ENCODE data around the gene ARL2.
A peak's percentile ranks its signal among the peaks of the same experiment; 100 is the strongest.
"Not testable (repeated sequence)": the region's sequence is repeated elsewhere in the genome, so short reads cannot be mapped to it uniquely, and the experiment has no call there.

Gene ARL2

DNA sequence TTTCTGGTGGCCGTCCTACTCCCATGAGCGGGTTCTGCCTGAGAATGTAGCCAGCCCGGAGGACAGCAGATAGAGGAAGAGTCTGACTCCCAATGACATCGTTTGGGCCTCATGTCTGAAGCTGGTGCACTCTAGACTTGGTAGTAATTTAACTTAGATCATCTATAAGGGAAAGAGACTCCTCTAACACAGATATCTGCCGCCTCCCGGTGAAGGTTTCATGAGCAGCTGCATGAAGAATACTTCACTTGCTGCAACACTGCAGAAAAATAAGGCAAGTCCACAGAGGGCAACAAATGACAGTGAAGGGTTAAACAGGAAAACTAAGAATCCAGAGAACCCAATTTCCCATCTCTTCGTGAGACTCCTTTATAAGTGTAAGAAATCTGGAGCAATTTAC lies 5.9 kb upstream of the ARL2 start:
- no peak for DNase-seq (ENCODE audit: low spot score)

DNA sequence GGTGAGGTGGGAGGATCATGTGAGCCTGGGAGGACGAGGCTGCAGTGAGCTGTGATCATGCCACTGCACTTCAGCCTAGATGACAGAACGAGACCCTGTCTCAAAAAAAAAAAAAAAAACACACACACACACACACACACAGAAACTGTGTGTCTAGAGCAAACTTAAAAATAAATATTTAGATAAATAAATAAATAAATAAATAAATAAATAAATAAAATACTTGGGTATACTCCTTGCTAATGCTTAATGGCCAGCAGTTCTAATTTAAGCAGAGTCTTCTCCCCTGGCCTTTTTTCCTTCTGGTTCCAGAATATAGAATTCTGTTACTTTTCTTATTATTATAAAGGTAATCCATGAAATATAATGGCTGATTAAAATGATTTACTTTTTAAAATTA lies 5.1 kb upstream of the ARL2 start:
- no peak for DNase-seq (ENCODE audit: low spot score)

DNA sequence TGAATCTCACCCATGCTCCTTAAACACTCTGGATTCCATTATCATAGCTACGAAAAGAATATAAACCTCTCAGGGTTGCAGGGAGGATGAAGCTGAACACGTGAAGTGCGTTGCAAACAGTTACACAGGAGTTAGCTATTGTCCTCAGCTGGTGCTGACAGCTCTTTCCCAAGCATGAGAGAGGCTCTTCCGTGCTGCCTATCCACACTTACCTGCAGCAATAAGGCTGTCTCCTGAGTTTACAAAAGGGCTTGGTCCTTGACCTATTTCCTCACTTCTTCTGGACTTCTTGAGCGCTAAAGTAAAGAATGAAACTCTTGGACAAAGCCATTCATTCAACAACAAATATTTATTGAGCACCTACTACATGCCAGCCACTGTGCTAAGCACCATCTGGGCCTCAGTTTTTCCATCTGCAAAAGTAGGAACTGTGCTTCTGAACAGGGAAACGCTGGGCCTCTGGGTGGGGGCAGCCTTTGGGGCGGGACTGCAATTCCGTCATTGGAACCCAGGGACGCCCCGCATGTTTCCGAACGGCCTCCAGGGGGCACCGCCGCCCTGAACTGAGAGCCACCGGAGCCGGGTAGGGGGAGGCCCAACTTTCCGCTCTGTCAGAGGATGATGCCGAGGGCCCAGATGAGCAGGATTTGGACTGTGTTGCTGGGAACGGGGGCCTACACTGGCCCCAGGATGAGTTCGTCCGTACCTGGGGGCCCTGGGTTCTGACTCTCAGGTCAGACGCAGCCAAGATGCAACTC lies 651 bp upstream of the ARL2 start:
- DNase-seq (ENCODE audit: low spot score), result peak; percentile 92

DNA sequence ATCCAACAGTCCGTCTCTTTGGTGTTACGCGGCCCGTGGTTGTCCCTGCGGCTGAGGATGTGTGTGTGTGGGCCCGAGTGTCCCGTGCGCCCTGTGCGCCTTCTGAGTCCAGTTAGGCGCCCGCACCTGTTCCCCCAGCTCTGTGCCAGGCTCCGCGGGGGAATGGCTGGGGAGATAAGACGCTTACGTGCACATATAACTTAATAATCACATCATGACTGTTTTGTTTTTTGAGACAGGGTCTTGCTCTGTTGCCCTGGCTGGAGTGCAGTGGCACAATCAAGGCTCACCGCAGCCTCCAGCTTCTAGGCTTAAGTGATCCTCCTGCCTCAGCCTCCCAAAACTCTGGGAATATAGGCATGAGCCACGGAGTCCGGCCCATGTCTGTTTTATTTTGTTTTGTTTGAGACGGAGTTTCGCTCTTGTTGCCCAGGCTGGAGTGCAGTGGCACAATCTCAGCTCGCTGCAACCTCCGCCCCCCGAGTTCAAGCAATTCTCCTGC lies 817 bp downstream of the ARL2 start:
- DNase-seq (ENCODE audit: low spot score), result no peak

DNA sequence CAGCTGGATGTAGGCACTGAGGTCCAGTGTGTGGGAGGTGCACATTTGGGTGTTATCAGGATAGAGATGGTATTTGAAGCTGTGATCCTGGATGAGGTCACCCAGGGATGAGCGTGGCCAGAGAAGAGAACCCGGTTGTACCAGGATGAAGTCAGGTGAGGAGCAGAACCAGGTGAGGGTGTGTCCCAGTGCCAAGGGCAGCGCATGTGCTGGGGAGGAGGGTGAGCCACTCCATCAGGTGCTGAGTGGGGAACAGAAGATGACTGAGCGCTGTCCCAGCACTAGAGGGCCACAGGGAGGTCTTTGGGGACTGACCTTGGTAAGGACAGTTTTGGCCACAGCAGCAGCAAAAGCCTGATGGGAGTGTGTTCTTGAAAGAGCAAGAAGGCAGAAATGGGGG lies 2.7 kb downstream of the ARL2 start:
- no peak for DNase-seq (ENCODE audit: low spot score)

DNA sequence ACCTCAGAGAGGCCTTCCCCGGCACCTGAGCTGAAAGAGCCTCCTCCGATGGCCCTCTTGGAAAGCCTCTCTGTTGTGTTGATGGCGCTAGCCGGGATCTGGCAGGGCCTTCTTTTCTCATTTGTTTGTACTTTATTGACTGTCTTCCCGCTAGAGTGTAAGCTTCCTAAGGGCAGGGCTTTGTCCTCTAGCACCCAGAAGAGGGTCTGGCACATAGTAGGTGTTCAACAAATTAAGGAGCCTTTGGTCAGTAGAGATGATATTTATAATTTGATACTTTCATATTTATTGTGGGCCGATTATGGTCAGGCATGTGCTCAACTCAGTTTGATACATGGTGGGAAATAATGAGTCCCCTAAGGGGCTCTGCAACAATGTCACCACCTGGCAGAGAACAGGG lies 4.0 kb downstream of the ARL2 start:
- DNase-seq (ENCODE audit: low spot score), result no peak

DNA sequence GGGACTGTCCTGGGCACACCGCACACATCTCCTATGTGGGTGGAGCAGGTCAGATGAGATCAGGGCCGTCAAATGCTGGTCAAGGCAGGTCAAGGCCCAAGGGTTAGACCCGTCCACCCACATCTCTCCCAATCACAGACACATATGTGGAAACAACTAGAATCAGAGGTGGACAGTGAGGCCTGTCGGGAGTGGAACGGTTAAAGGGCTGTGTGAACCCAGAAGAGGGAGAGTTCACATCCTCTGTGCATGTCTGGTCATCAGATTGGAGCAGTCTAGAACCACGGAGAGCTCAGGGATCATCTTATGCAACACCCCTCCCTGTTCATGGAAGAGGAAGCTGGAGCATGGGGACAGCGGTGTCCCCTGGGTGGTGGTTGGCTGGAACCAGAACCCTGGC lies 5.9 kb downstream of the ARL2 start:
- no peak for DNase-seq (ENCODE audit: low spot score)

DNA sequence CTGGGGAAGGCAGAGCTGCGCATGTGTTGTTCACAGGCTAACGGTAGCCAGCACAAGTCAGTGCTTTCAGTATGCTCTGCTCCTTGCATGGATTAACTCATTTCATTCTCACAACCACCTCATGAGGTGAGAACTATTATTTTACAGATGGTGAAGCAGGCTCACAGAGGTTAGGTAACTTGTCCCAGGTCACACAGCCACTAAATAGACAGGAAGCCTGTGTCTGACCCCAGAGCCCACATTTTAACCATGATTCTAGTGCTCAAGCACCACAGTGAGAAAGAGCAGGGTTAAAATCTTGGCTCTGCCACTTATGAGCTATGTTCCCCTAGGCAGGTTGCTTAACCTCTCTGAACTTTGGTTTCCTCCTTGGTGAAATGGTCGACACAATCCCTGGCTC lies 7.0 kb downstream of the ARL2 start:
- DNase-seq (ENCODE audit: low spot score), result no peak

DNA sequence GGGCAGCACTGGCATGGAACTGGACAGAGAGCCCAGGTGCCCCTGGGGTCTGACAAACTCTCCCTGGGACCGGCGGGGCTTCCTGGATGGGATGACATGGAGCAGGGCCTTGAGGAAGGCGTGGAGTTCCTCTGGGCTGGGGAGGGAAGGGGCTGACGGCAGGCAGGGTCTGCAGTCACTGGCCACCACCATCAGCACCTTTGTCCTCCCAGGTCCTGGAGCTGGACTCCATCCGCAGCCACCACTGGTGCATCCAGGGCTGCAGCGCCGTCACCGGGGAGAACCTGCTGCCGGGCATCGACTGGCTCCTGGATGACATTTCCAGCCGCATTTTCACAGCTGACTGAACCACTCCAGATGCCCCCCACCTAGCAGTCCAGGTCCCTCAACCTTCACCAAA lies 7.5 kb downstream of the ARL2 start:
- DNase-seq (ENCODE audit: low spot score), result no peak

DNA sequence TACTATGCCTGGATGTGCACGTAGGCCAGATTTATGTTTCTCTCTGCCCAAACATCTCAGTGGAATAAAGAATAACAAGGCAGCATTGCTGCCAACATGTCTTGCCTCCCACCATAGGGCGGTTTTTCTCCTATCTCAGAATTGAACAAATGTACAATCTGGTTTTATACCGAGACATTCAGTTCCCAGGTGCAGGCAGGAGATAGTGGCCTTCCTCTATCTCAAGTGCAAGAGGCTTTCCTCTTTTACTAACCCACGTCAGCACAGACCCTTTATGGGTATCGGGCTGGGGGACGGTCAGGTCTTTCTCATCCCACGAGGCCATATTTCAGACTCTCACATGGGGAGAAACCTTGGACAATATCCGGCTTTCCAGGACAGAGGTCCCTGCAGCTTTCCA lies 9.5 kb downstream of the ARL2 start:
- not testable (repeated sequence) for DNase-seq (ENCODE audit: low spot score)

DNA sequence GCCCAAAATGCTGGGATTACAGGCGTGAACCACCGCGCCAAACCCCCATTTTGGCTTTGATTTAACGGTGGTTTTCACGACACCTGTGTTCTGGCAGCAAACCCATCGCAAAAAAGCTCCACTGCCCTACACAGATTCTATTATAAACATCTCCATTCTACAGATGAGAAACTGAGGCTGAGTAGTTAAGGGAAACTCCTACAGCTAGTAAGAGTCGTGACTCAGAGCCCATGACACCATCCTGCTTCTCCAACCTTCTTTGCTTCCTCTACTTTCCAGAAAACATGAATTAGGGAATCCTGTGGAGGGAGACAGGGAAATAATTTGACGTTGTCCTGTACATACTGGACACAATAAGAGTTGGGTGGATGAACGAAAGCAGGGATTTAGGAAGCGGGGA lies 12.8 kb downstream of the ARL2 start:
- no peak for DNase-seq (ENCODE audit: low spot score)

DNA sequence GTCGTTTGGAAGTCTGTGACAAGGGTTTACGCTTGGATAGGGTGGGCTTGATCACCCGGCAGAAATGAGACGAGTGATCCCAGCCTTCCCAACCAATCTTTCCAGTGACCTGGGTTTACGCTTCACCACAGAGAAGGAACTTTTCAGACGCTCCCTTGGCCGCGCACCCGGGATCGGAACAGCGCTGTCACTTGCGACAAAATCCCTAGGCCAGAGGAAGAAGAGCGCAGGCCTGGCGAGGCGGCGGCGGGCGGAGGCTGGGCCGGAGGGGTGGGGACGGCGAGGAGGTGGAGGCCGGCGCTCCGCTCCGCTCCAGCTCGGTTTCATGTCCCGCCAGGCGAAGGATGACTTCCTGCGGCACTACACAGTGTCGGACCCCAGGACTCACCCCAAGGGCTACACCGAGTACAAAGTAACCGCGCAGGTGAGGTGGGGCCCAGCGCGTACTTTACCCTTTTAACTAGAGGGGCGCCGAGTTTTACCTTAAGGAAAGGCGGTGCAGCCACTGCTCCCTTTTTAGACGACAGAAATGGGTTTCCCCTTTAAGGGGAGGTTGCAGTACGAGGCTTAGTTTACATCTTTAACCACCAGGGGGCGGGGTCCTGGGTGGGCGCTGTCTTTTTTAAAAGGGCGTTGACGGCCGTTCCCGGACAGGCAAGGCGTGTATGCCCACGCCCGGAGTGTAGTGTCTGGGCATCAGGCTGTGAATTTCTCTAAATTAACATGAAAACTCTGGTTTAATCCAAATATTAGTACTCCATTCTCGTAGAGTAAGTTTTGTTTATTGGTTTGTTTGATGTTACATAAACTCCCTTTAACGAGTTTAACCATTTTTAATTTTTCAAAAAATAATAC lies 13.5 kb downstream of the ARL2 start, which contains the start of gene SNX15:
Gene SNX15, plus strand, starts transcription at position 227 of the 855 bp plus-strand sequence. Its CDS starts 99 bp downstream, at position 326.
- DNase-seq (ENCODE audit: low spot score), result peak; percentile 97

DNA sequence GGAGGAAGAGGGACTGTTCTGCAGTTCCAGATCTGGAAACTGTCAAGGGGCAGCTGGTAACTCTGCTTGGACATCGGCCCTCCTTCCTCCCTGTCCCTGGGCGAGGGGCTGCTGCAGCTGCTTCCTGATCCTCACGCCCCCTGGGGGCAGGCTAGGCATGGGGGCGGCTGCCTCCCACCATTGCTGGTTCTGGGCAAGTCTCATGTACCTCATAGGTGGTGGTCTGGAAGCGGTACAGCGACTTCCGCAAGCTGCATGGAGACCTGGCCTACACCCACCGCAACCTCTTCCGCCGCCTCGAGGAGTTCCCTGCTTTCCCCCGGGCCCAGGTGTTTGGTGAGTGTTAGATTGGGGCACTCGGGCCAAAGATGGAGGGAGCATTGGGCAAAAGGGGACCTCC lies 18.3 kb downstream of the ARL2 start:
- no peak for DNase-seq (ENCODE audit: low spot score)

DNA sequence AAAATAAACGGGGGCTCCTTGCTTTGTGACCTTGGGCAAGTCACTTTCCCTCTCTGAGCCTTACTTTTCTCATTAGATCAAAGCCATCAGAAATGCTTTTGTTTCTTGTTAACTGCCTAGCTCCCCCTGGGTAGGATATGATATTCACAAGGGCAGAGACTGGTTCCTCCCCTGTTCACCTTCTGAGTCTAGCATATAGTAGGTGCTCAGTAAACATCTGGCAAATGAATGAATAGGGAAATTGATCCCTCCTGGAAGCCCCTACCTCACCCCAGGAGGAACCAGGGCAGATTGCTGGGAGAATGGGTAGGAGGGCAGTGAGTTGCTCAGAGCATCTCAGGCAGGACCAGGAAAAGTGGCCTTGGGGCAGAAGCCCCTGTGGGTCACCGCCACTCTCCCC lies 20.5 kb downstream of the ARL2 start:
- no peak for DNase-seq (ENCODE audit: low spot score)

DNA sequence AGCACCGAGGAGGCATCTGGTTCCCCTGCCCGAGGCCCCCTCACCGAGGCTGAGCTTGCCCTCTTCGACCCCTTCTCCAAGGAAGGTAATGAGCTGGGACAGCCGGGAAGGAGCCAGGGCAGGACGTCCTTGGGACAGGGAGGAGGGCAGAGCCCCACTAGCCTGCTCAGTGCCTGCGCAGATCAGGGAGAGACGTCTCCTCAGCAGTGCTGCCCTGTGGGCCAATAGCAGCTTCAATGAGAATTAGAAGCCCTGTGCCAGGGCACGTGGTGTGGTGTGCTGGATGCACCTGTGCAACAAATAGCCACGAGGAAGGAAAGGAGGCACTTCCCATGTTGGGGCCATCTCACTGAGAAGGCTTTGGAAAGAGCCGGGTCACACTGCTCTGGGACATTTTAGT lies 21.6 kb downstream of the ARL2 start:
- DNase-seq (ENCODE audit: low spot score), result no peak

DNA sequence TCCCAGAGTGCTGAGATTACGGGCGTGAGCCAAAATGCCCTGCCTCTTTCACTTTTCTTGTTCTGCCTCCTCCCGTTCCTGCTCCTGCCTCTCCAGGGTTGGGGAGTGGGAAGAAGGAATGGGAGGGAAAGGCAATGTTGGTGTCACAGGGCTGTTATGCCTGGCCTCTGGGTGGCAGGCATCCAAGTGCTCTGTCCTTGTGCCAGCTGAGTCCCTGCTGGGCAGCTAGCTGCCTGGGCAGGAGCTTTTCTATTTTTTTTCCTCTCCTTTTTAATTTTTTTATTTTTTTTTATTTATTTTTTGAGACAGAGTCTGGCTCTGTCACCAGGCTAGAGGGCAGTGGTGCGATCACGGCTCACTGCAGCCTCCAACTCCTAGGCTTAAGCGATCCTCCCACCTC lies 23.0 kb downstream of the ARL2 start:
- DNase-seq (ENCODE audit: low spot score), result no peak

DNA sequence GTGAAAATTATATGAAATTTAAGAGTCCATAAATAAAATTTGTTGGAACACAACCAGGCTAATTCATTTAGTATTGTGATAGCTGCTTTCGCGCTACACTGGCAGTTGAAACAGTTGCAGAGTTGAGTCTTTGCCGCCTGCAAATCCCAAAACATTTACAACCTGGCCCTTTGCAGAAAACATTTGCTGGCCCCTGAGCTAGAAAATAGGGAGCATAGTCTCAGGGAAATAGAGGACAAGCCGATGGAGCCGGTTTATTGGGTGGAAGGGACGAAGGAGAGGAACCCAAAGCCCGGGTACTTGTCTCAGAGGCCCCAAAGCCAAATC lies 26.5 kb downstream of the ARL2 start:
- no peak for DNase-seq (ENCODE audit: low spot score)

DNA sequence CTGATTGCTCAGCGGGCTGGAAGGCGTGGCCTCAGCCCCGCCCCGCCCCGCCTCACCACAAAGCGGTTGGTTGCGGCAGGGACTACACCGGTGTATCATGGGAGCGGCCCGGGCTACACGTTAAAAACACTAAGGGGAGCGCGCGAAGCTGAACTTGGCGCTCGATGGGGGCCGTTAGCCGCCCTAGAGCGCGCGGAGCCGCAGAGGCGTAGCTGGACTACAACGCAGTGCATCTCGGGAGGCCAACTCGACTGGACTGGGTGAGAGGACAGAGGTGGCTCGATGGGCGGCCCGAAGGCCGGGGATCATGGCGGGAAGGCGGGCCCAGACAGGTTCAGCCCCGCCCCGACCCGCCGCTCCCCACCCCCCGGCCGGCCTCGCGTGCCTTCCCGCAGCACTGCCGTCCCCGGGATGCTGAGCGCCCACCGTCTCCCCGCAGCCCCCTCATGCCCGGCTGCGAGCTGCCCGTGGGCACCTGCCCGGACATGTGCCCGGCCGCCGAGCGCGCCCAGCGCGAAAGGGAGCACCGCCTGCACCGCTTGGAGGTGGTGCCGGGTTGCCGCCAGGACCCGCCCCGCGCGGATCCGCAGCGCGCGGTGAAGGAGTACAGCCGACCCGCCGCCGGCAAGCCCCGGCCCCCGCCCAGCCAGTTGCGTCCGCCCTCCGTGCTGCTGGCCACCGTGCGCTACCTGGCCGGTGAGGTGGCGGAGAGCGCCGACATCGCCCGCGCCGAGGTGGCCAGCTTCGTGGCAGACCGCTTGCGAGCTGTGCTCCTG lies 27.1 kb downstream of the ARL2 start, which contains the start of gene SAC3D1:
Gene SAC3D1, plus strand, starts transcription at position 364 of the 776 bp plus-strand sequence. Its CDS starts 83 bp downstream, at position 447.
- peak; percentile 95 for DNase-seq (ENCODE audit: low spot score)

DNA sequence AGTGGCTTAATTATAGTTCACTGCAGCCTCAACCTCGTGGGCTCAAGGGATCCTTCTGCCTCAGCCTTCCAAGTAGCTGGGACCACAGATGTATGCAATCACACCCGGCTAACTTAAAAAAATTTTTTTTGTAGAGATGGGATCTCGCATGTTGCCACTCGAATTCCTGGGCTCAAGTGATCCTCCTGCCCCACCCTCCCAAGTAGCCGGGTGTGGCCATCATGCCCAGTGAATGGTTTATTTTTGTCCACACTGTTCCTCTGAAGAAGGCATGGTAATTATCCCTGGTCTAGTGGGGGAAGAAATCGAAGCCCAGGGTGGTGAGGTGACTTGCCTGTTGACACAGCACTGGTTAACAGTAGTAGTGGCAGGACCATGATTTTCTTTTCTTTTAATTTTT lies 28.9 kb downstream of the ARL2 start:
- DNase-seq (ENCODE audit: low spot score), result no peak

DNA sequence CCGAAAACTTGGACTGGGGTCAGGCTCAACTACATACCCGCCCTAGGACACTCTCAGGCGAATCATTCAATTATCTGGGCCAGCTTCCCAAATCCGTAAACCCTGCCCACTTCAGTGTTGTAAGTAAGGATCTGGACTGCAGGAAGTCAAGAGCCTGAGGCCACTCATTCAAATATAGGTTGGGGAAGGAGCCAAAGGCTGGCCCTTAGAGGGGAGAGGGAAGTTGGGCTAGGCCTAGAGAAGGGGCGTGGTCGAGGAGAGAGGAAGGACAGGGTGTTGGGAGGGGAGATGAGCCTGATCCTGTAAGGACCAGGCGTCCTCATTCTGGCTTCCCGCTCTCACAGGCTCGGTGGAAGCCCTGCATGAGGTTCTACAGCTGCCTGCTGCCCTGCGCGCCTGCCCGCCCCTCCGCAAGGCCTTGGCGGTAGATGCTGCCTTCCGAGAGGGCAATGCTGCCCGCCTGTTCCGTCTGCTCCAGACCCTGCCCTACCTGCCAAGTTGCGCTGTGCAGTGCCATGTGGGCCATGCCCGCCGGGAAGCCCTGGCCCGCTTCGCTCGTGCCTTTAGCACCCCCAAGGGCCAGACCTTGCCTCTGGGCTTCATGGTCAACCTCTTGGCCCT lies 30.0 kb downstream of the ARL2 start:
- DNase-seq (ENCODE audit: low spot score), result no peak

DNA sequence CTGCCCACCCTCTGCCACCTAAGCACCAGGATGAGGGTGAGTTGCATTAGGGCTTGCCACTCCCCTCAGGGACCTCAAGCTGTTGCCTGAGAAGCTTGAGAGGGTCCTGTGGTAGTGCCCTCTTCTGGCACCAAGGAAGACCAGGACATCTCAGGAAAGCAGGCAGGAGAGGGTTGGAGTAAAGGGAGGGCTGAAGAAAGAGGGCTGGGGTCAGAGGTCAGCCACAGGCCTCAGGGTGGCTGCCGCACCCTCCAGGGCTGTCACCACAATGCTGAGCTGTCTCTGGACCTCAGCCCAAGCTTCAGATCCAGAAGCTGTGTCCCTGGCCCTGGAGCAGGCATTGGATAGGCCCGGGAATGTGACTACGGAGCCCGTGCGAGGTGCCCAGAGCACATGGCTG lies 31.1 kb downstream of the ARL2 start:
- no peak for DNase-seq (ENCODE audit: low spot score)

DNA sequence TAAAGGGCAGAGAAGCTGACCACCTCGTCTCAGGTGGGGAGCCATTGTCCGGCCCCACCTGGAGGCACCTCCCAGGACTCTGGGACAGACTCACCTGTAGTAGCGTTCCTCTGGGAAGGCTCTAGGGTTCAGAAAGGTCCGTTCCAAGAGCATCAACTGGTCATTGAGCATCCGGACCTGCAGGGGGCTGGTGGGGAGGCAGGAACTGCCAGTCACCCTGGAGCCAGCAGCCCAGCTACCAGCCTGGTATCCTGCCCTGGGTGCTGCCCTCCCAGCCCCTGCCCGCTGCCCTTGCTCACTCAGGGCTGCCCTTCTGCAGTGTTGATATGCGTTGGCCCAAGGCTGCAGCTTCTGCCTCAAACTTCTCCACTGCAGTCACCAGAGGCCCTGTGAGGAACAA lies 31.8 kb downstream of the ARL2 start:
- DNase-seq (ENCODE audit: low spot score), result no peak

Measured in activated CD4-positive, alpha-beta T cell treated with anti-CD3 and anti-CD28 coated beads, Interleukin-2, Interleukin-4, amounts not matched to agents 100 ng/mL and 50 ng/mL, durations not matched to agents 16 hours and 8 hours (primary cell).